Stimulated activated CD4-positive, alpha-beta T cell treated with anti-CD3 and anti-CD28 coated beads, Interleukin-15, amount 100 ng/mL, for 24 hours (primary cell): ENCODE results near the gene ARHGAP15.
"Not testable (repeated sequence)": the region's sequence is repeated elsewhere in the genome, so short reads cannot be mapped to it uniquely, and the experiment has no call there.

Experiments used
- DNase-seq: peaks from one replicate; pipeline ENCODE4 v3.0.0-alpha.2; 2020

ARHGAP15 gene

DNA sequence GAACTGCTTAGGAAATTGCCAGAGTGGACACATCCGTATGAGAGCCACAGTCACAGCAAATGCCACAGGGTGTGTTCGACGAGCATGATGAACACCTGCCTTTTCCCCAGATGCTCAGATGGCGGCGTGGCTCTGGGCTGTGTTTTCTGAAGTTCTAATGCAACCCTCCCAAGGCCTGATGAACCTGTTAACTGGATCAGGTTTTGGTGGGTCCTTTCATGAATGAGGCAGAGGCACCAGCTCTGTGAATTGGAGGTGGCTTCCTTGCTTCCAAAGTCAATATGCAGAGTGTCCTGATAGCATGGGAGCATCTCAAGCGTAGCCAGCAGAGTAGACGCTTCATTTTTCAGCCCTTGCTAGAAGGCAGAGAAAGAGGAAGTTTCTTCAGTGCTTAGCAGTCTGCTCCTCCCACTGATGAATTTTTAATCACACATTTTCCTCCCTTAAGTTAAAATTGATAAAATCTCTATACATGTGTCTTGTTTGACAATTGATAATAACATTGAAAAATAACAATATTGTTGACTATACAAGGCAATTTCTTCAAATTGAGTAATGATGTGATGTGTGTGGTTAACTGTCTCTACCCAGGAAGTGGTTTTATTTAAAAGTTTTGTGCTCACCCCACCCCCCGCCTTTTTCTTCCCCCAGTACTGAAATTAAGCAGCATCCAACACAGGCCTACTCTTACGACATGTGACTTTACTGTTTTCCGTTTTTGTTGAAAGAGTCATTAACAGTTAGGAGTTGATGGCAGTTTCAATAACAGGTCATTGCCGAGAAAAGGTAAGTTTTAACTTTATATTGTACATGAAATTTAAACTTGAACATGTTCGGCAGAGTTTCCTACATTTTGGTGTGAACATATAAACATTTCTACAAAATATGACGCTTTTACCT, at the start of gene ARHGAP15:
TSS of gene ARHGAP15 (plus strand) at position 739 of the 900 bp plus-strand sequence.
- DNase-seq = peak; percentile 78

DNA sequence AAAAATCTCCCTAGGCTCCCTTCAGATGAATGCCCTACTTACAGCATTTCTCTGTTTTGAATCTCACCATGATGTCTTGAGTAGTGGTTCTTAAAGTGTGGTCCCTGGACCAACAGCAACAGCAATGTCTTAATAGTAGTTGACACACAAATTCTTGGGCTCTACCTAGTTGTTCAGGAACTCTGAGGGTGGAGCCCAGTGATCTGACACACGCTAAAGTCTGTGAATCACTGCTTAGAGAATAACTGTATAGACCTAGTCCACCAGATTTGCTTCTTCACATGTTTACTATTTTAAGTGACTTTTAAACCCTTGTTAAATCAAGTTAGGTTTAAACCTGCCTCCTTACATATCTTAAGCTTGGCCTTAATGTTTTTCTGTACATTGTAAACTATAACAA, 47.6 kb upstream of the ARHGAP15 start:
- DNase-seq = no peak

DNA sequence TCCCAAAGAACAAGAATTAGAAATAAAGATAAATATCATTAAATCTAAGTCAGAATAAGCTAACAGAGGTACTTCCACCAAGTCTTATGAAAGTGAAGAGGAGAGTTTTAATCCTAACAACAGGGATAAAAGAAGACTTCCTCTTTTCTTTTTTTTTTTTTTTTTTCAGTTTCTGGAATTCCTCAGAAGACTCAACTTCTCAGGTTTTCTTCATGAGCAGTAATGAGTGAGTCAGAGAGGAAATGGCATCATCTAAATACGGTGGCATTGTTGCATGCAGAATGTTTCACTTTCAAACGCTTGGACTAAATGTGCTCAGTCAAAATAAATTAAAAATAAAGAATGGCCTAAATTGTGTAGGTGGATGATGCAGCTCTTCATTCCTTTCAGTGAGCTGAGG, 45.6 kb upstream of the ARHGAP15 start:
- DNase-seq = no peak

DNA sequence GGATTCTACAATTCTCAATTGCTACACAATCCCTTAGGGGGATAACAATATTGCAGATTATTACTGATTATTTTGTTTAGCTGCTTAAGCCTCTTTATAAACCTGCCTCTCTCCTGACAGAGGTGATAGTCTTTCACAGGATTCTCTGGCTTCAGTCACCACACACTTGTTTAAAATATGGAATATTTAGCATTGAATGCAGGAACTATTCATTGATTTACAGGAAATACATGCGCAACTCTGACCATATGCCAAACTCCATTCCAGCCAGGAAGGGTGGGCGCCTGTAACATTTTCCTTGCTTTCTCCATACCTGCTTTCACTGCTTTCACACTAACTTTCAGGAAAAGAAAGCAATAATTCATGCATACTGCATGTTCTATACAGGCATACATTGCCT, 44.8 kb upstream of the ARHGAP15 start:
- no peak for DNase-seq

DNA sequence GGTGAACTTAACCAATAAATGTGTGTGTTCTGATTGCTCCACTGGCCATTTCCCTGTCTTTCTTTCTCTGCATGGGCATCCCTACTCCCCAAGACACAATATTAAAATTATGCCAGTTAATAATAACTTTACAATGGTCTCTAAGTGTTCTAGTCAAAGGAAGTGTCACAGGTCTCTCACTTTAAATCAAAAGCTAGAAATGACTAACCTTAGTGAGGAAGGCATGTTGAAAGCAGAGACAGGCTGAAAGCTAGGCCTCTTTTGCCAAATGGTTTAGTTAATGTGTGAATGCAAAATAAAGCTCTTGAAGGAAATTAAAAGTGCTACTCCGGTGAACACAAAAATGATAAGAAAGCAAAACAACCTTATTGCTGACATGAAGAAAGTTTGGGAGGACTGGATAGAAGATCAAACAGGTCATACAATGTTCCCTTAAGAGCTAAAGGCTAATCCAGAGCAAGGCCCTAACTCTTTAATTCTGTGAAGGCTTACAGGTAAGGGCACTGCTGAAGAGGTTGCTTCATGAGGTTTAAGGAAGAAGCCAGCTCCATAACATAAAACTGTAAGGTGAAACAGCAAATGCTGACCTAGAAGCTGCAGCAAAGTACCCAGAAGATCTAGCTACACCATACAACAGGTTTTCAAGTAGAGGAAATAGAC, 44.0 kb upstream of the ARHGAP15 start:
- DNase-seq = no peak

DNA sequence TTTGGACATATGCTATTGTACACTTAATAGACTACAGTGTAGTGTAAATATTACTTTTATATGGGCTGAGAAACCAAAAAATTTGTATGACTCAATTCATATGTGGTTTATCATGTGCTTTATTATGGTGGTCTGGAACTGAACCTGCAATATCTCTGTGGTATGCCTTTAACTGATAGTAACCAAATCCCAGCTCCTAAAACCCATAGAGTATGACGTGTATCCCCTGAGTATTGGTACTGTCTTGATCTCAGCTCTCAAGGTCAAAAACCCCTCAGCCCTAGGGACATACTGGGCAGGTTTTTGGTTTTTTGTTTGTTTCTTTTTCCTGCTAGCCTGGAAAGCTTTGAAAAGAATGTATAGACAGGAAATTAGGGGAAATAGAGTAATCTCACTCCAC, 42.2 kb upstream of the ARHGAP15 start:
- no peak for DNase-seq

DNA sequence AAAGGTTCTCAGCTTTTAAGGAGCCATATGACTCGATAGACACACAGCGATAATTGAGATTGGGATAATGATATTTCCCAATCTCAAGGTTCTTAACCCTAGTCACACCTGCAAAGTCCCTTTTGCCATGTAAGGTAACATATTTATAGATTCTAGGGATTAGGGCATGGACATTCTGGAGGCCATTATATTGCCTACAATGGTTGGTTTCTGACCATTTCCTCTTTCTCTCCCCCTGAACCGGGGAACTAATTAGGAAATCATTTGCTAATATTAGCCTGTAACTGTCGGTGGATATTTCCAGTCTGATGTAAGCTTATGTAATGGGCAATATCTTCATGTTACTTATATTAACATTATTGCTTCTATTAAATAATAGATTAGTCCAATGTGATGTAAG, 40.8 kb upstream of the ARHGAP15 start:
- DNase-seq = no peak

DNA sequence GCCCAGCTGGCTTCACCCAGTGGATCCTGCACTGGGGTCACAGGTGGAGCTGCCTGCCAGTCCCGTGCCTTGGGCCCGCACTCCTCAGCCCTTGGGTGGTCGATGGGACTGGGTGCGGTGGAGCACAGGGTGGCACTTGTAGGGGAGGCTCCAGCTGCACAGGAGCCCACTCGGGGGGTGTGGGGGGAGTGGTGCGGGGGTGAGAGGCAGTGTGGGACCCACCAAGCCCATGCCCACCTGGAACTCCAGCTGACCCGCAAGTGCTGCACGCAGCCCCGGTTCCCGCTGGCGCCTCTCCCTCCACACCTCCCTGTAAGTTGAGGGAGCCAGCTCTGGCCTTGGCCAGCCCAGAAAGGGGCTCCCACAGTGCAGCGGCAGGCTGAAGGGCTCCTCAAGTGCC, 39.7 kb upstream of the ARHGAP15 start:
- not testable (repeated sequence) for DNase-seq

DNA sequence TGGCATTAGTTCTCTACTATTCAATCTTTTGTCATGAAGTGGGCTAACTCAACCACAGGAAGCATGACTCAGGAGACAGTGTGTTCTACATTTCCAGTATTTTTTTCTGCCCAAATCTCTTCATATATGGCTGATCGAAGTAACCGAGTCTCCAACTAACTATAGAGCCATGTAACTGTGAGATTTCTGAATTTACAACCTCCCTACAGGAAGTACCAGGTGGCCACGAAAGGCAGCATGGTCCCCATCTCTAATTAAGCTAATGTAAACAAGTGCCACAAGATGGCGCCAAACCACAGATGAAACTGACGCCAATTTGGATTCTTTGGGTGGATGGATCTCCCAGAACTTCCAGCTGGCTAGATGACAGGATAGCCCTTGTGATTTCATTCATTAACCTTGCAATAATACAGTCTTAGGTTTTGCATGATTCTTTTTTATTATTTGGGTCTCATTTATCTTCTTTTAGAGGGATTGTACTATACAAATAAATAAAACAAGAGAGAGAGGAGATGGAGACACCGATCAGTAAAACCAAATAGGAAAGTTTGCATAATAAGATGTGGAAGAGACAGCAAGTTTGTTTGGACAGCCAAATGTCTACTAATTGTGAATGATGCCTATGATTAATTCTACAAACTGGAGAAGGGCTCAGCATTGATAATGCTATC, 18.3 kb upstream of the ARHGAP15 start:
- DNase-seq = peak; percentile 74

DNA sequence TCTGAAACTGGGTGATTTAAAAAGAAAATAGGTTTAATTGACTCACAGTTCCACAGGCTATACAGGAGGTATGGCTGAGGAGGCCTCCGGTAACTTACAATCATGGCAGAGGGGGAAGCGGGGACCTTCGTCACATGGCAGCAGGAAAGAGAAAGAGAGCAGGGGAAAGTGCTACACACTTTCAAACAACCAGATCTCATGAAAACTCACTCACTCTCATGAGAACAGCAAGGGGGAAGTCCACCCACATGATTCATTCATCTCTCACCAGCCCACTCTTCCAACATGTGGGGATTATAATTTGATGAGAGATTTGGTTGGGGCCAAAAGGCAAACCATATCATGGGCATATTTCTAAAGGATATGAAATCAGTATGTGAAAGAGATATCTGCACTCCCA, 12.0 kb upstream of the ARHGAP15 start:
- peak; percentile 27 for DNase-seq

DNA sequence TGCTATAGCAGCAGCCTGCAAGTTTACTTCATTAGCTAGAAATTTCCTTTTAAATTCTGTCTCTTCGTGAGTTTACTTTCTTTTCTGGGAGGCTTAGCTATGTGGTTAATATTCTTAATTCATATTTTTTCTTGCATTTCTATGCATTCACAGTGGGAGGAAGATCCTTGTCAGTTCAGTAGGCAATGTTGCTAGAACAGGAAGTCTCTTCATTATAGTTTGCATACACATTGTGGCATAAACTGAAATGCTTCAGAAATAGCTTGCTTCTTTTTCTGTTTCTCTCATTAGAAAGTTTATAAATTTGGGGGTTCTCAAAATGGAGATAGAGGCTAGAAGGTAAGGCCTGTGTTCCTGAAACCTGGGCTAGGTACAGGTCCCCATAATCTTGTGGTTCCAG, 8.1 kb upstream of the ARHGAP15 start:
- no peak for DNase-seq

DNA sequence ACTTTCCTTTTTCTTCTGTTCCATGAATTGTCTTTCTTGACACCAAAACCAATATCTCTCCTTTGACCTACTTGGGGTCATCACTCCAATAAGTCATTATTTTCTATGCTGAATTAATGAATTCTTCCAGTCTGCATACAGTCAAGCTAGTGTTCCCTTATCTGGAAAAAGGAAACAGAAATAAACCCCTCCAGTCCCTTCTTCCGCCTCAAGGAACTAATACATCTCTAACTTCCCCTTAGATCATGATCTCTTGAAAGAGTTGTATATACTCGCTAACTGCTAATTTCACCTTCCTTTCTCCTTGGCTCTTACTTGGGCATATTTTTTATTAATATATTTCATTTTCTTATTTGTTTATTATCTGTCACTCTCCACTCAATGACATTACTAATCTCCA, 7.3 kb upstream of the ARHGAP15 start:
- DNase-seq = no peak

DNA sequence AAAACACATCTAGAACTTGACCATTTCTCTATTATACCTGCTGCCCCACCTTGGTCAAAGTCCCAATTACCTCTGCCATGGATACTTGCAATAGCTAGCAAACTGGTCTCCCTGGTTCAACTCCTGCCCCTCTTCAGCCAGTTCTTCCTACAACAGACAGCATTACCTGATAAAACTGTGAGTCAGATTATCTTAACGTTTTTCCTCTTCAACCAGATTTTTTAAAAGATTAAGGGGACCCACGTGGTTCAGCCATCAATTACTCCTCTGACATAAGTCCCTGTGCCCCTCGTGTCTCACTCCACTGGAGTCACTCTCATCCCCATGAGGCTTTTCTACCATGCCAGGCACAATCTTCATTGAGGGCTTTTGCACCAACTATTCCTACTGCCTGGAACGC, 5.3 kb upstream of the ARHGAP15 start:
- DNase-seq = no peak

DNA sequence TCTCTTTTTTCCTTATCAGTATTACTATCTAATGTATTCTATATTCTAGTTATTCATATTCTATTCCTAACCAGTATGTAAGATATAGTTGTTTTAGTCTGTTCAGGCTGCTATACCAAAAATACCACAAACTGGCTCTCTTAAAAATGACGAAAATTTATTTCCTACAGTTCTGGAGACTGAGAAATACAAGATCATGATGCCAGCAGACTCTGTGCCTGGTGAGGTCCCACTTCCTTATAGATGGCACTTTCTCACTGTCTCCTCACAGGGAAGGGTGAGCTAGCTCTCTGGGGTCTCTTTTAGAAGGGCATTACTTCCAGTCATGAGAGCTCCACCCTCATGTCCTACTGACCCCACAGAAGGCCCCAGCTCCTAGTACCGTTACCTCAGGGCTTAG, 4.8 kb upstream of the ARHGAP15 start:
- no peak for DNase-seq

DNA sequence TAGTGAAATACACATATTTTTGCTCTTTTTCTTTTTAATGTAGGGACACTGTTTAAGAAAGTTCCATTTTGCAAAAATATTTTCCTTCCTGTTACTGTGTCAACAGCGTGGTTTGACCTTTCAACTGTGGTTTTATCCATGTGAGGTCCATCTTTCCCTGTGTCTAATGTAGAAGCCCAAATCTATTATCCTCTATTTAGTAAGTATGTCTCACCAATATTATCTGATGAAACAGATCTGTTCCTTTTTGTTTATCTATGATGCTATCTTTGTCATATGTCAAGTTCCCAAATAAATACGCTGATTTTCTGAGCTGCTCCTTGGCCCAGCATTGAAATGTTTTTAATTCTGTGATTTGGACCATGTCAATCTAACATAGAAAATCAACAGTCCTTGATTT, 3.5 kb upstream of the ARHGAP15 start:
- no peak for DNase-seq

DNA sequence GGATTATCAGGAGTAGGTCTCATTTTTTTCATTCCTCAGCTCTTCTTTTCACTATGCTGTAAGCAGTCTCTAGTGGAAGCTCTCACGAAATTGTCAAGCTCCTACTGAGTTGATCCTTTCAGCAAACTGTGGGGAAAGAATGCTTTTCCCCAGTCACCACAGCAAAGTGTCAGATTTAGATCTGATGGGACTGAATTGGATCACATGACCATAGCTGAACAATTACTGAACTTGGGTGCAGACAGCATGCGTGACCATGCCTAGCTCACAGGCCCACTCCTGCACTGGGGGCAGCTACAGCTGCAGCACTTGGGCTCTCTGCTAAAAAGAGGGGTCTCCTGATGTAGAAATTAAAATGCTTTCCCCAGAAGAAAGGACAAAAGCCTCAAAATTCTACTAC, 3.1 kb downstream of the ARHGAP15 start:
- DNase-seq = peak; percentile 48

DNA sequence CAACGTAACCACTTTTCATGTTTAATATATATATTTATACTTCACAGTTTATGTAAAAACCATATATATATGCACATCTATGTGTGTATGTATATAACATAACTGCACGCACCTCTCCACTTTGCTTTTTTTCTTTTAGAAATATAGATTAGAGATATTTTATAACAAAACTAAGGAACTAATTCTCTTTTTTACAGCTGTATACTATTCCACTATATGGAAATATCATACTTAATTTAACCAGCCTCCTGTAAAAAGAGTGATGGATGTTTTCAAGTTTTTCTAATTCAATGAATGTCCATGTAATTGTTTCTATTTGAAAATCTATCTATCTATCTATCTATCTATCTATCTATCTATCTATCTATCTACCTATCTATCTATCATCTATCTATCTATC, 4.6 kb downstream of the ARHGAP15 start:
- no peak for DNase-seq

DNA sequence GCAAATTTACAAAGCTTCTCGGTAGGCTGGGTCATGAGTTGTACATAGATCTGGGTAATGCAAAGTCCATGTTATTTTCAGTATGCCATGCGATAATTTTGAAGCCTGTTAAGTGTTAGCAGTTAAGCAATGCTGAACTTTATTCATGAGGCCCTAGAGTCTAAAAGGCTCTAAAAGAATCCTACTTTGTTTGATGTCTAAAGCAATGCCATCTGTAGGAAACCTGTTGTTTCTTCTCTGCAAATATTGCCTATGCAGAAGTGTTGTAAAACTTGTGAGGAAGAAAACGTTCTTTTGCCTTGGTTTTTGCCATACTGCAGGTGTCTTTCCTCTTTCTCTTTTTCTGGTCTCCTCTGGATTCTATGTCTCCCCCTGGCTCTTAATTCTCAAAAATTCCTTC, 9.1 kb downstream of the ARHGAP15 start:
- no peak for DNase-seq

DNA sequence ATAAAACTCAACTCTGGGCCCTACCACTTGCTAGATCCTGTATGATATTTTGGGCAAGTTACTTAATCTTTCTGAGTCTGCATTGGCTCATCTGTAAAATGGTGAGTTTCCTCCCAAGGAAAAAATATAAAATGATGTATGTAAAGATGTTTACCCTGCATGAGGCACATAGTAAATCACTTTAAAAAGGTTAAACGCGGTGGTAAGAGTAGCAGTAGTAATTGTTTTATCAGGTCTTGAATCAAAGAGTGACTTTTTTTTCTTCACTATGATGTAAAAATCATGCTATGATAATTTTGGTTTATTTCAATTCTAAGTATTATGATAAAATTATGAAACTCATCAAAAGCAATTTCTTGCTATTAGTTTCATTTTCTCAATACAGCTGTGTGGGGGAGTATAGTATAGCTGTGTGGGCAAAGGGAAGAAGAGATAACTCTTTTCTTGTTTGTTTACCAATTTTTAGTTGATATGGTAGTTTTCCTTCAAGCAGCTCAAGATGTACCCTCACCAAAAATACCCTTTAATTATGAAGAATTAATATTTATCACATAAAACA, 10.7 kb downstream of the ARHGAP15 start:
- DNase-seq = no peak

DNA sequence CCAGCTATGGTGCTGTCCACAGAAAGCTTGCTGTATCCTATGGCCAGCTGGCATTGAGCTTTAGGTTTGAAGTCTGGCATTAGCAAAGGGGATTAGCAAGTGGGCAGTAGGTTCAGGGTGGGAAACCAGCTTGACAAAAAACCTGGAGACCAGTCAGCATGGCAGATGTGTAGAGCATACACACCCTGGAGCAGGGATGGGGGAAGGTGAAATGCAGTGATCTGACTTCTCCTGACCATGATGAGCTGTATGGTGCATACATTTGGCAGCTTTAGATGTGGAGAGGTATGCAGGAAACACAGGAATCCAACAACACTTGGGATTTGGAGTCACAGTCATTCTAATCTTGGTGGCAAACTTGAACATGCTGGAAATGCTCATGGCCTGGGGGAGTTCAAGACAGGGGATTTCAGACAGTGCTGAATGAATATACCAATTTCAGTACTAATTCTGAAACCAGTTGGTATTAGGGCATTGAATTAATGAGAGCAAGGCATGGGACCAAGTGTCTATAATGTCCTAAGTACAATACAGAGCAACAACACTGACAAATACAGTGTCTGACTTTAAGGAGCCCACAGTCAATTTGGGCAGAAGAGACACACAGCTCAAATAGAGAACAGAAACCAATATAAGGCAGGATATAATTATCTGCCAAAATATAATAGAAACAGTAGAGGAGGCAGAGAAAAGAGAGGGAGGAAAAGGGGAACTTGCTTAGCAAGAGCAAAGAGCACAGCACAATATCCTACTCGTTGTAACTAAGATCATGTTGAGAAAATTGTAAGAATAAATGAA, 11.8 kb downstream of the ARHGAP15 start:
- no peak for DNase-seq

DNA sequence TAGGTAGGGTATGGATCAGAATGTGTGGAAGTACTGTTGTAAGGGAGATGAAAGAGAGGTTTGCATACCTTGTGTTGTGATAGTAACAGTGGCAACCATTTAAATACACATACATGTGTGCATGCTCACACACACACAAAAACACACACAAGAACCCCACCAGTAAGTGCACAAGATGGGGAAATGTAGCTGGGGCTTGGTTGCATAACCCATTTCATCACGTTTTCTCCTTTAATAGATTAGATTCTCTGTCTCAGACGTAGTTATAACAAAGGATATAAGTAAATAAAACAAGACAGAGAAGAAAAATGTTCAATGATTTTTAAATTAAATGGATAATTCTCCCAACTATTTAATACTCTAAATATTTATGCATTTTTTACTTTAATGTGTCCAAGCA, 13.4 kb downstream of the ARHGAP15 start:
- no peak for DNase-seq

DNA sequence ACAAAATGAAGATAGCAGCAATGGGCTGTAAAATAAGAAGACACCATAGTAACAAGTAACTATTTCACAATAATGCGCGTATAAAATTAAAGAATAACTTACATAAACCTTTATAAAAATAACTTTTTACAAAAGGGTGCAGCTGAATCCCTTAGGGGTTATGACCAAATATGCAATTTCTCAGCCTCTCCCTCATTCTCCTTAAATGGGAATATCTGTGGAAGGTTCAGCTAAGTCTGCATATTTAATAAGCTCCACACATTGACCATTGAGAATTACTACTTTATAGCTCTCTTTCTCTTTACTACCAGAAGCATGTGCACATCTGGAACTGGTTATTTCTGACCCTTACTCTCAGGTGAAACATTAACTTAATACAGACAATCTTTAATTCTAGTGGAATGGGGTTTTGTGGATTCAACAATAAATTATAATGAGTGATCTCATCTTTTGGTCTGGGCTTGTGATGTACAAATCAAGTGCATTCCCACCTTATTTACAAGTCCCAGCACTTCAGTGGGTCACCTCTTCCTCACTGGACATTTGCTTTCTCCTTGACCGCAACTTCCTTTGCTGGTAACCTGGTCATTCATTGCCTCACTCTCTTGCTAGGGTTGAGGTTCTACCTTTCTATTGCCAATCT, 15.7 kb downstream of the ARHGAP15 start:
- DNase-seq = no peak
